GM06990 (cell line): ENCODE measurements around the gene ATOSA.

ENCODE experiments used
- DNase-seq: peaks from one replicate; pipeline ENCODE4 v3.0.0-alpha.2; 2011; ENCODE audit not compliant: insufficient read length; ENCODE audit errors: extremely low read depth
- H3K27me3 ChIP-seq: replicated peaks from 2 replicates; pipeline ENCODE4 v1.6.0; 2011; ENCODE audit warnings: low read length; ENCODE audit not compliant: control insufficient read depth, insufficient read depth
- H3K36me3 ChIP-seq: 2 replicates; pipeline ENCODE4 v1.5.1; 2011; ENCODE audit warnings: low read length; ENCODE audit not compliant: control insufficient read depth, insufficient read depth
- H3K4me3 ChIP-seq: replicated peaks from 2 replicates; pipeline ENCODE4 v1.5.1; 2011; ENCODE audit warnings: low read depth, mild to moderate bottlenecking, control low read depth, low read length
- CTCF ChIP-seq: IDR thresholded peaks from 2 replicates; pipeline ENCODE4 v1.5.1; 2011; ENCODE audit warnings: low read length, control low read depth, mild to moderate bottlenecking, inconsistent platforms; ENCODE audit not compliant: insufficient read depth, poor library complexity, severe bottlenecking

The ATOSA gene

GRCh38 chr15:52642386-52643361 lies 36.5 kb downstream of the ATOSA start:
- Histone ChIP-seq H3K27me3 (no peaks in the 10 kb centered on the region), H3K36me3 (peaks cover 1% of the 10 kb centered on the region; the same call in 1 of the 2 replicates), H3K4me3 (no peak overlapping the region)
- DNase-seq: no peak
- TF ChIP-seq CTCF: no peak

- TF ChIP-seq CTCF: no peak
- H3K36me3 ChIP-seq: peaks cover 3% of the 10 kb centered on the region; the same call in 1 of the 2 replicates
Measured at GRCh38 chr15:52636459-52636858, 42.7 kb downstream of the ATOSA start.

GRCh38 chr15:52635908-52636307 lies 43.3 kb downstream of the ATOSA start:
- no peak for TF ChIP-seq CTCF
- Histone ChIP-seq H3K36me3 (peaks cover 1% of the 10 kb centered on the region; the same call in 1 of the 2 replicates), H3K27me3 (no peaks in the 10 kb centered on the region), H3K4me3 (no peak overlapping the region)
- no peak for DNase-seq

More at GRCh38 chr15:52636459-52636858, 42.7 kb downstream of the ATOSA start:
- DNase-seq: no peak
- Histone ChIP-seq H3K4me3 (no peak overlapping the region), H3K27me3 (no peaks in the 10 kb centered on the region)
